ENCODE measurements around the gene PTPRA. TPM values are rescaled to one million over a fixed set of nuclear protein-coding genes. Genes with fewer than 3 reads are reported as not detected.

PTPRA gene
- total RNA-seq, 1 experiment from 2014 or later: 45.2 TPM

- H3K14ac ChIP-seq (ENCODE audit: insufficient read depth, low read length): no peak overlapping the region
- peaks cover 3% of the 10 kb centered on the region; the same call in 1 of the 2 replicates for H3K79me2 ChIP-seq (ENCODE audit: insufficient read depth, low read length)
- H3K23ac ChIP-seq (ENCODE audit: insufficient read length, low read depth, low read length): no peak overlapping the region
- no peak overlapping the region for H2AFZ ChIP-seq (ENCODE audit: low read length)
- no peak overlapping the region for H2BK20ac ChIP-seq (ENCODE audit: low read depth, low read length, poor library complexity, severe bottlenecking)
- H3K27me3 ChIP-seq (ENCODE audit: insufficient read depth, low read length): no peaks in the 10 kb centered on the region
- Mint-ChIP-seq H3K9me3 (no peaks in the 10 kb centered on the region), H3K27me3 (ENCODE audit: low read depth) (no peaks in the 10 kb centered on the region), H3K4me3 (no peak overlapping the region), H3K36me3 (ENCODE audit: insufficient read depth in 1 of 3, low read depth in 3 of 3) (peaks cover 2 to 19% (median 12%) of the 10 kb centered on the region in 3 experiments; a peak in 6 of 7 replicates), H3K4me1 (peaks cover 24 to 29% of the 10 kb centered on the region in 2 experiments), H3K27ac (peak overlapping the region in 2 of 3 experiments; percentile 21 to 55; a peak in 2 of 7 replicates)
- H4K20me1 ChIP-seq (ENCODE audit: control insufficient read depth, insufficient read depth, insufficient read length): no peaks in the 10 kb centered on the region
- 0 out of 2 replicates have a peak, but pooled peaks cover 3% of the 10 kb centered on the region for H3K4me1 ChIP-seq (ENCODE audit: insufficient read depth, low read length)
- H3K4ac ChIP-seq (ENCODE audit: low read depth, low read length): no peak overlapping the region
- no peaks in the 10 kb centered on the region for H3K9me3 ChIP-seq (ENCODE audit: control insufficient read depth, low read depth, low read length)
- no peak overlapping the region for H2BK12ac ChIP-seq (ENCODE audit: insufficient read length, low read depth, low read length)
- no peak for DNase-seq
- H3K23me2 ChIP-seq (ENCODE audit: insufficient read length, low read depth, low read length, poor library complexity, severe bottlenecking): peaks cover 3% of the 10 kb centered on the region
- no peak overlapping the region for H2BK5ac ChIP-seq (ENCODE audit: insufficient read length, low read length)
- no peak overlapping the region for H3K27ac ChIP-seq (ENCODE audit: insufficient read length, low read depth, low read length)
- H4K5ac ChIP-seq (ENCODE audit: insufficient read length, low read depth, low read length): no peak overlapping the region
- no peak overlapping the region for H3K18ac ChIP-seq (ENCODE audit: insufficient read length, low read depth, low read length)
- H3K9ac ChIP-seq (ENCODE audit: extremely low read depth, insufficient read length, low read length): no peak overlapping the region
- H2BK15ac ChIP-seq (ENCODE audit: low read depth, low read length): no peak overlapping the region
- no peak overlapping the region for H3K4me2 ChIP-seq (ENCODE audit: insufficient read depth, insufficient read length, low read length)
- H4K8ac ChIP-seq (replicated peaks; ENCODE audit: insufficient read length, low read depth, low read length): no peak overlapping the region
- H3T11ph ChIP-seq (ENCODE audit: low read length): no peak overlapping the region
- no peak overlapping the region for H2AK5ac ChIP-seq (ENCODE audit: insufficient read length, low read length)
- no peak overlapping the region for H4K91ac ChIP-seq (ENCODE audit: insufficient read length, low read depth, low read length)
- H2BK120ac ChIP-seq (ENCODE audit: low read depth, low read length, poor library complexity, severe bottlenecking): no peak overlapping the region
- H3K56ac ChIP-seq (ENCODE audit: insufficient read length, low read depth, low read length): no peak overlapping the region
- no peak for TF ChIP-seq CTCF (conservative IDR thresholded peaks at IDR 0.05)
- peaks cover 11% of the 10 kb centered on the region for H3K79me1 ChIP-seq (ENCODE audit: insufficient read depth, low read depth, low read length, poor library complexity, severe bottlenecking)
- WGBS (ENCODE audit: extremely low coverage, insufficient read length, low lambda C conversion rate): no CpG with 5 or more reads among the region's 3 CpGs
These were observed 5.9 kb downstream of the PTPRA start for GRCh38 chr20:2879146-2879545.
